Cardiac muscle cell (in vitro differentiated cells and primary cell): Measurements from ENCODE around the gene TIAM2. TPM values are rescaled to one million over a fixed set of nuclear protein-coding genes. Genes with fewer than 3 reads are reported as not detected.

ENCODE experiments used
- DNase-seq, 2 donors: peaks; one replicate each; pipeline versions ENCODE4 v3.0.0 to v3.0.0-alpha.2; 2010 to 2017; ENCODE audit warnings: low read depth in 1 of 2, low spot score in 1 of 2
- H3K27ac ChIP-seq: fragments of 200-600 bp; sonication (generic); 2 replicates; pipeline ENCODE4 v1.5.1; 2016
- H3K27me3 ChIP-seq: fragments of 200-600 bp; sonication (generic); 2 replicates; pipeline ENCODE4 v1.6.0; 2016; ENCODE audit warnings: control low read depth
- H3K36me3 ChIP-seq: fragments of 200-600 bp; sonication (generic); 2 replicates; pipeline ENCODE4 v1.5.1; 2016; ENCODE audit warnings: control low read depth
- H3K4me1 ChIP-seq: fragments of 200-600 bp; sonication (generic); 2 replicates; pipeline ENCODE4 v1.8.1; 2017; ENCODE audit warnings: low read depth, mild to moderate bottlenecking, mixed run types
- H3K4me3 ChIP-seq: fragments of 200-600 bp; sonication (generic); 2 replicates; pipeline ENCODE4 v1.5.1; 2016; ENCODE audit warnings: mild to moderate bottlenecking
- H3K9me3 ChIP-seq: fragments of 200-600 bp; sonication (generic); 2 replicates; pipeline ENCODE4 v1.5.1; 2017; ENCODE audit warnings: low read depth, mild to moderate bottlenecking, control low read depth
- CTCF ChIP-seq: IDR thresholded peaks from 2 replicates; pipeline ENCODE4 v1.5.1; 2012; ENCODE audit warnings: low read depth, mild to moderate bottlenecking, low read length
- polyA plus RNA-seq: library from polyadenylated mRNA; unstranded; fragments of >200 nt; fragmentation: Nextera tagmentation; extraction: Ambion mirVana; gene quantifications from 2 replicates; pipeline ENCODE4 v1.2.1, GENCODE V29; 2016
- total RNA-seq: library from RNA; depleted of rRNA; stranded (reverse); fragments of >200 nt; gene quantifications from 2 replicates; pipeline ENCODE4 v1.2.3, GENCODE V29; 2016

TIAM2 gene
- total and polyA plus RNA-seq, 2 experiments from 2014 or later = 3.9 to 12.4 TPM

- no peak for TF ChIP-seq CTCF
- H3K27ac ChIP-seq = no peak overlapping the region
- no peak for DNase-seq
Observed at GRCh38 chr6:155054491-155055250, 59.6 kb downstream of the TIAM2 start.

GRCh38 chr6:155055729-155056128 is 60.6 kb downstream of the TIAM2 start:
- Histone ChIP-seq H3K4me3 (no peak overlapping the region), H3K36me3 (no peaks in the 10 kb centered on the region), H3K4me1 (no peaks in the 10 kb centered on the region), H3K9me3 (no peaks in the 10 kb centered on the region), H3K27ac (no peak overlapping the region), H3K27me3 (peaks cover 12% of the 10 kb centered on the region)
- DNase-seq = no peak
- TF ChIP-seq CTCF = no peak

More at GRCh38 chr6:155054491-155055250, 59.6 kb downstream of the TIAM2 start:
- Histone ChIP-seq H3K27me3 (peaks cover 12% of the 10 kb centered on the region), H3K9me3 (no peaks in the 10 kb centered on the region), H3K36me3 (no peaks in the 10 kb centered on the region), H3K4me3 (no peak overlapping the region), H3K4me1 (no peaks in the 10 kb centered on the region)

GRCh38 chr6:155056756-155057155 is 61.6 kb downstream of the TIAM2 start:
- H3K27me3 ChIP-seq = peaks cover 12% of the 10 kb centered on the region
- no peaks in the 10 kb centered on the region for H3K9me3 ChIP-seq
- H3K36me3 ChIP-seq = no peaks in the 10 kb centered on the region
- DNase-seq = no peak
- no peak overlapping the region for H3K4me3 ChIP-seq
- no peak overlapping the region for H3K27ac ChIP-seq
- H3K4me1 ChIP-seq = no peaks in the 10 kb centered on the region
- TF ChIP-seq CTCF = no peak

GRCh38 chr6:155061381-155061780 is 66.3 kb downstream of the TIAM2 start:
- H3K9me3 ChIP-seq = no peaks in the 10 kb centered on the region
- no peaks in the 10 kb centered on the region for H3K4me1 ChIP-seq
- H3K4me3 ChIP-seq = no peak overlapping the region
- no peaks in the 10 kb centered on the region for H3K36me3 ChIP-seq
- H3K27ac ChIP-seq = no peak overlapping the region
- TF ChIP-seq CTCF = no peak
- H3K27me3 ChIP-seq = peaks cover 5% of the 10 kb centered on the region
- no peak for DNase-seq

GRCh38 chr6:155062866-155063341 is 67.8 kb downstream of the TIAM2 start:
- TF ChIP-seq CTCF = no peak
- H3K27ac ChIP-seq = no peak overlapping the region
- H3K4me1 ChIP-seq = no peaks in the 10 kb centered on the region
- peak in 1 of 2 donors; percentile 77 for DNase-seq
- H3K9me3 ChIP-seq = no peaks in the 10 kb centered on the region
- H3K4me3 ChIP-seq = no peak overlapping the region
- no peaks in the 10 kb centered on the region for H3K36me3 ChIP-seq
- peaks cover 5% of the 10 kb centered on the region for H3K27me3 ChIP-seq
